GM23248 (cell line): ENCODE results near the gene PDCD4. TPM values are rescaled to one million over a fixed set of nuclear protein-coding genes. Genes with fewer than 3 reads are reported as not detected.

ENCODE experiments used
- DNase-seq: peaks from one replicate; pipeline ENCODE4 v3.0.0-alpha.2; 2015
- H2AFZ ChIP-seq: fragments of 200-600 bp; sonication (generic); 2 replicates; pipeline ENCODE4 v1.6.1; 2016; ENCODE audit warnings: antibody characterized with exemption
- H3F3A ChIP-seq: fragments of 200-600 bp; sonication (generic); 2 replicates; pipeline ENCODE4 v1.6.1; 2016; ENCODE audit warnings: mild to moderate bottlenecking, antibody characterized with exemption, mixed run types; ENCODE audit not compliant: insufficient read depth
- H3K27ac ChIP-seq: fragments of 200-600 bp; sonication (generic); 2 replicates; pipeline ENCODE4 v1.5.1; 2016; ENCODE audit warnings: mild to moderate bottlenecking
- H3K27me3 ChIP-seq: fragments of 200-600 bp; sonication (generic); replicated peaks from 2 replicates; pipeline ENCODE4 v1.6.1; 2016; ENCODE audit warnings: mild to moderate bottlenecking; ENCODE audit not compliant: insufficient read depth
- H3K36me3 ChIP-seq: fragments of 200-600 bp; sonication (generic); 2 replicates; pipeline ENCODE4 v1.6.1; 2016; ENCODE audit warnings: low read depth, mild to moderate bottlenecking
- H3K4me1 ChIP-seq: fragments of 200-600 bp; sonication (generic); 2 replicates; pipeline ENCODE4 v1.6.1; 2016; ENCODE audit warnings: mild to moderate bottlenecking; ENCODE audit not compliant: insufficient read depth
- H3K4me2 ChIP-seq: fragments of 200-600 bp; sonication (generic); one replicate; pipeline ENCODE4 v1.6.1; 2016; ENCODE audit warnings: mild to moderate bottlenecking; ENCODE audit not compliant: unreplicated experiment
- H3K4me3 ChIP-seq: fragments of 200-600 bp; sonication (generic); 2 replicates; pipeline ENCODE4 v1.5.1; 2016; ENCODE audit warnings: mild to moderate bottlenecking
- H3K79me2 ChIP-seq: fragments of 200-600 bp; sonication (generic); 2 replicates; pipeline ENCODE4 v1.6.1; 2016; ENCODE audit warnings: mild to moderate bottlenecking; ENCODE audit not compliant: insufficient read depth
- H3K9ac ChIP-seq: fragments of 200-600 bp; sonication (generic); 2 replicates; pipeline ENCODE4 v1.6.1; 2016; ENCODE audit warnings: mild to moderate bottlenecking
- H3K9me2 ChIP-seq: fragments of 200-600 bp; sonication (generic); 2 replicates; pipeline ENCODE4 v1.6.1; 2016; ENCODE audit warnings: mixed run types, mild to moderate bottlenecking, moderate library complexity; ENCODE audit not compliant: insufficient read depth
- H3K9me3 ChIP-seq: fragments of 200-600 bp; sonication (generic); one replicate; pipeline ENCODE4 v1.6.1; 2017; ENCODE audit warnings: low read depth
- H4K20me1 ChIP-seq: fragments of 200-600 bp; sonication (generic); 2 replicates; pipeline ENCODE4 v1.6.0; 2016; ENCODE audit not compliant: insufficient read depth
- EZH2 ChIP-seq: fragments of 200-600 bp; sonication (generic); IDR thresholded peaks from 2 replicates; pipeline ENCODE4 v1.6.1; 2018; ENCODE audit warnings: antibody characterized with exemption, mild to moderate bottlenecking; ENCODE audit not compliant: insufficient read depth, poor library complexity, severe bottlenecking
- EZH2phosphoT487 ChIP-seq: fragments of 200-600 bp; sonication (generic); IDR thresholded peaks from 2 replicates; pipeline ENCODE4 v1.6.1; 2018; ENCODE audit warnings: antibody characterized with exemption, moderate library complexity, mild to moderate bottlenecking, low read depth; ENCODE audit not compliant: insufficient read depth
- WGBS, 2 experiments: methylation state at CpG; one replicate each; pipeline ENCODE4 v1.1.6; 2015 to 2017; ENCODE audit warnings: low lambda C conversion rate in 2 of 2, low coverage in 1 of 2; ENCODE audit errors: missing lambda C conversion rate in 2 of 2; 5-methylcytosine and 5-hydroxymethylcytosine counted together
- in situ Hi-C: fragments of 300-500 bp; cut with MboI; formaldehyde crosslinking; loops from 2 replicates; pipeline ENCODE4 v1.15.0; 2020
- polyA plus RNA-seq: library from polyadenylated mRNA; unstranded; fragments of >200 nt; fragmentation: Nextera tagmentation; extraction: Ambion mirVana; gene quantifications from 2 replicates; pipeline ENCODE4 v1.2.1, GENCODE V29; 2016
- total RNA-seq: library from RNA; depleted of rRNA; stranded (reverse); fragments of >200 nt; shearing (Covaris generic); gene quantifications from 2 replicates; pipeline ENCODE4 v1.2.3, GENCODE V29; 2014

Gene PDCD4
- total and polyA plus RNA-seq, 2 experiments from 2014 or later = 49.9 to 175 TPM

DNA sequence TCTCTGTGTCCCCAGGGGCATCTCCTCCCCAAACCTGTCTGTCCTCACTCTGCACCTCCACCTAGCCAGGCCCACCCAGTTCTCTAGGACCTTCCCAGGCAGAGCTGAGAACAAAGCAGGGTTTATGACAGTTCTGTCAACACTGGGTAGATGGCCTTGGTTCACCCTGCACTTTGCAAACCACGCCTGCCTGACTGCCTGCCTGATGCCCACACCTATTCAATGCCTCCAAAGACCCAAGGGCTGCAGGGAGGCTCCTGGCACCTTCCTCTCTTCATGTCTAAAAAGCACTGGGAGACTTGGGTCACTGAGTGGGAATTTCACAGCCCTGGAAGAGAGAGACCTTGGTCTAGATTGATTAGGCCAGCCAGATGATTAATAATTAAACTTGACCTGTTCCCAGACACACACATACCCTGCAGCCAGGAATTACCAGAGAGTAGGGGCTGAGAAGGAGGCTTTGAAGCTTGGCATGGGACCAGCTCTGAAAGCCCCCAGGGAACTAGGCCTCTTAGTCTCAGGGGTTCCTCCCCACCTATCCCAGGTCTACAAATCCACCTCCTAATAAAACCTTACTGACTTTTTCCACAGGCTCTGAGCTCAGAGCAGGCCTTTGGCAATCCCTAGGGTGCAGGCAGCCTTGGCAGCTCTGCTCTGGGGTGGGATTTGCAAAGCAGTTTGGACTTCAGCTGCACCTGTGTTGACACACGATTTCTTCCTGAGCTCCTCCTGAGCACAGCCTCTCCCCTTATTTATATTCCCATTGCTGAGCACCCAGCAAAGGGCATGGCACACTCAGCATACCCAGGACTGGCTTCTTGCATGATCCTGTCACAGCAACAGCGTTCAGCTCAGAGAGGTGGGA, 25.7 kb upstream of the PDCD4 start:
- DNase-seq = no peak
- Histone ChIP-seq H3F3A (no peaks in the 10 kb centered on the region), H3K9me3 (no peaks in the 10 kb centered on the region), H4K20me1 (no peaks in the 10 kb centered on the region), H3K4me2 (no peak overlapping the region), H3K4me3 (no peak overlapping the region), H3K4me1 (0 out of 2 replicates have a peak, but pooled peaks cover 2% of the 10 kb centered on the region), H3K27ac (no peak overlapping the region), H3K27me3 (no peaks in the 10 kb centered on the region), H3K79me2 (no peaks in the 10 kb centered on the region), H3K9me2 (no peaks in the 10 kb centered on the region), H3K36me3 (no peaks in the 10 kb centered on the region), H3K9ac (no peak overlapping the region), H2AFZ (no peak overlapping the region)
- in situ Hi-C loops = no loop called here
- 52 to 65% methylated on average over 3 of the region's 3 CpGs for whole genome bisulfite sequencing, 2 experiments
- no peak for TF ChIP-seq EZH2
- TF ChIP-seq EZH2phosphoT487 = no peak

DNA sequence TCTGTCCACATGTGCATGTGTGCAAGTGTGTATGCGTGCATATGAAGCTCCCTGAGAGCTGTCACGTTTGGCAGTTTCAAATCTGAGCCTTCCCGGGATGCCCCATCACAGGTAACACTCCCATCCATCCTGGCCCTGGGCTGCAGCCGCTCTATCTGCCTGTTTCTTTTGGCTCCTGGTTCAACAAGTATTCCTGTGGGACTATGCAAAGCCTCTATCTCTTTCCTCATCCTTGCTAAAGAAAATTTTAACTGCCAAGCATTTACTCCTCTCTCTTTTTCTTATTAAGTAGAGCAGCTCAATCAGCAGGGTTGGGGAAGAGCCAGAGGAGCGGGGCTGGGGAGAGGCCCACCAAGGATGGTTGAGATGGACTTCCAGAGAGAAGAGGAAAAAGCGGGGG, 24.4 kb upstream of the PDCD4 start:
- Histone ChIP-seq H3K79me2 (no peaks in the 10 kb centered on the region), H3K4me2 (no peak overlapping the region), H3K36me3 (no peaks in the 10 kb centered on the region), H3K9me3 (no peaks in the 10 kb centered on the region), H2AFZ (no peak overlapping the region), H3K27ac (no peak overlapping the region), H3K27me3 (no peaks in the 10 kb centered on the region), H3K4me1 (0 out of 2 replicates have a peak, but pooled peaks cover 5% of the 10 kb centered on the region), H4K20me1 (no peaks in the 10 kb centered on the region), H3K9me2 (no peaks in the 10 kb centered on the region), H3F3A (no peaks in the 10 kb centered on the region), H3K4me3 (no peak overlapping the region), H3K9ac (no peak overlapping the region)
- TF ChIP-seq EZH2 = no peak
- TF ChIP-seq EZH2phosphoT487 = no peak
- in situ Hi-C loops = no loop called here
- no peak for DNase-seq
- 63 to 75% methylated on average over 6 of the region's 6 CpGs for WGBS, 2 experiments

DNA sequence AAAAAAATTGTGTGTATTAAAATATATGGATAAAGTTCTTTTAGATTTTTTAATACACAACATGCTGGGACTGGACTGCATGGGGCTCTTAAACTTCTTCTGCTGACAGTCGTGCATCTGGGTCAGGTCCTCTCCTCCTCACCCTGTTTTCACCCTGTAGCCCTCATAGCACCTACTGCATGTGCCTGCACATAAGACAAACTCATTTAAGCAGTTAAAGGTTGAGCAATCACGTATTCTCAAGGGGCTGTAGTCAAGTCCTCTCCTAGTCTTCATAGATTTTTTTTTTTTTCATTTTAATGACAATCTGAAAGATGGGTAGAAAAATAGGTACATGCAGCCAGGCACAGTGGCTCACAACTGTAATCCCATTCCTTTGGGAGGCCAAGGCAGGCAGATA, 23.6 kb upstream of the PDCD4 start:
- 71 to 78% methylated on average over 2 of the region's 2 CpGs for WGBS, 2 experiments
- no peaks in the 10 kb centered on the region for H3K9me2 ChIP-seq
- H3K9me3 ChIP-seq = no peaks in the 10 kb centered on the region
- in situ Hi-C loops = no loop called here
- H3K79me2 ChIP-seq = no peaks in the 10 kb centered on the region
- no peaks in the 10 kb centered on the region for H3K36me3 ChIP-seq
- no peak for DNase-seq
- no peak for TF ChIP-seq EZH2
- no peak for TF ChIP-seq EZH2phosphoT487
- H3K9ac ChIP-seq = no peak overlapping the region
- H3K4me2 ChIP-seq = no peak overlapping the region
- no peaks in the 10 kb centered on the region for H3K27me3 ChIP-seq
- peaks cover 5% of the 10 kb centered on the region; the same call in 1 of the 2 replicates for H3K4me1 ChIP-seq
- no peak overlapping the region for H2AFZ ChIP-seq
- H4K20me1 ChIP-seq = no peaks in the 10 kb centered on the region
- H3F3A ChIP-seq = no peaks in the 10 kb centered on the region
- no peak overlapping the region for H3K4me3 ChIP-seq
- H3K27ac ChIP-seq = no peak overlapping the region

DNA sequence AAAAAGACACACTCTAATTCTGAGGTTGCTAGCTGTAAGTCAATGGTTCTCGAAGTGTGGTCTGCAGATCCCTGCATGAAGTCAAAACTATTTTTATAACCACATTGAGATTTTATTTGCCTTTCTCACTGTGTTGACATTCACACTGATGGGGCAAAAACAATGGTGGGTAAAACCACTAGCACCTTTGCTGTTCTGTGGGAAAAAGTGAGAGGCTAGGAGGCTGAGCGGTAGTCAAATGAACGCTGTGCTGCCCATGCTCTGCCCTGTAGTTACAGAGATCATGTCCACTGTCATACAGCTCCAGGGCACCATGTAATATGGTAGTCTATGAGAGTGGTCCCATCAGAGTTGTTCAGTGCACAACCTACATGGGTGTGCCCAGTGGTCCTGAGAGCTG, 21.6 kb upstream of the PDCD4 start:
- DNase-seq = no peak
- Histone ChIP-seq H3K27me3 (no peaks in the 10 kb centered on the region; the same call in 1 of the 2 replicates), H3K36me3 (no peaks in the 10 kb centered on the region), H3K9me3 (no peaks in the 10 kb centered on the region), H2AFZ (no peak overlapping the region), H3K79me2 (no peaks in the 10 kb centered on the region), H3K9ac (no peak overlapping the region), H3K4me3 (no peak overlapping the region), H3K27ac (no peak overlapping the region), H3K4me2 (no peak overlapping the region), H3K9me2 (no peaks in the 10 kb centered on the region), H4K20me1 (no peaks in the 10 kb centered on the region), H3F3A (no peaks in the 10 kb centered on the region), H3K4me1 (peaks cover 5% of the 10 kb centered on the region; the same call in 1 of the 2 replicates)
- WGBS, 2 experiments = 82 to 84% methylated on average over 3 of the region's 3 CpGs
- in situ Hi-C loops = no loop called here
- TF ChIP-seq EZH2phosphoT487 = no peak
- TF ChIP-seq EZH2 = no peak
